Astrocyte (in vitro differentiated cells and primary cell): ENCODE data around the gene CTNNA2. TPM values are rescaled to one million over a fixed set of nuclear protein-coding genes. Genes with fewer than 3 reads are reported as not detected.

Source experiments
- DNase-seq: peaks from one replicate; pipeline ENCODE4 v3.0.0-alpha.2; 2010; ENCODE audit warnings: low read depth
- FAIRE-seq: peaks from 2 replicates; lab custom pipeline; 2011; peaks lifted over from hg19 to GRCh38; lab: Jason Lieb, UNC
- H2AFZ ChIP-seq: 2 replicates; pipeline ENCODE4 v1.6.0; 2012; ENCODE audit warnings: low read depth, low read length, inconsistent platforms
- H3K27ac ChIP-seq: 2 replicates; pipeline ENCODE4 v1.5.1; 2011; ENCODE audit warnings: low read depth, low read length, inconsistent platforms
- H3K27me3 ChIP-seq: 2 replicates; pipeline ENCODE4 v1.6.0; 2011; ENCODE audit warnings: low read length, inconsistent platforms; ENCODE audit not compliant: insufficient read depth
- H3K36me3 ChIP-seq: 2 replicates; pipeline ENCODE4 v1.5.1; 2011; ENCODE audit warnings: low read length, inconsistent platforms; ENCODE audit not compliant: insufficient read depth
- H3K4me1 ChIP-seq: 2 replicates; pipeline ENCODE4 v1.5.1; 2011; ENCODE audit warnings: low read length, inconsistent platforms; ENCODE audit not compliant: insufficient read depth
- H3K4me2 ChIP-seq: 2 replicates; pipeline ENCODE4 v1.6.0; 2012; ENCODE audit warnings: low read length, inconsistent platforms
- H3K4me3 ChIP-seq: 2 replicates; pipeline ENCODE4 v1.5.1; 2011; ENCODE audit warnings: low read depth, mild to moderate bottlenecking, low read length, inconsistent platforms; ENCODE audit not compliant: insufficient read depth
- H3K79me2 ChIP-seq: 2 replicates; pipeline ENCODE4 v1.6.0; 2012; ENCODE audit warnings: mild to moderate bottlenecking, low read length, inconsistent platforms; ENCODE audit not compliant: insufficient read depth
- H3K9ac ChIP-seq: 2 replicates; pipeline ENCODE4 v1.6.0; 2012; ENCODE audit warnings: mild to moderate bottlenecking, low read length, inconsistent platforms
- H3K9me3 ChIP-seq: 2 replicates; pipeline ENCODE4 v1.5.1; 2012; ENCODE audit warnings: low read depth, mild to moderate bottlenecking, low read length, inconsistent platforms; ENCODE audit not compliant: insufficient read depth
- H4K20me1 ChIP-seq: 2 replicates; pipeline ENCODE4 v1.6.0; 2012; ENCODE audit warnings: low read length, inconsistent platforms; ENCODE audit not compliant: insufficient read depth
- H3K27ac Mint-ChIP-seq: one replicate; pipeline ENCODE4 v1.8.0; 2021; ENCODE audit warnings: mild to moderate bottlenecking, mixed read lengths; ENCODE audit not compliant: unreplicated experiment
- H3K27me3 Mint-ChIP-seq: one replicate; pipeline ENCODE4 v1.8.0; 2021; ENCODE audit warnings: low read depth, mixed read lengths; ENCODE audit not compliant: unreplicated experiment
- H3K36me3 Mint-ChIP-seq: one replicate; pipeline ENCODE4 v1.8.0; 2021; ENCODE audit warnings: low read depth, mixed read lengths; ENCODE audit not compliant: unreplicated experiment
- H3K4me1 Mint-ChIP-seq: one replicate; pipeline ENCODE4 v1.8.0; 2021; ENCODE audit warnings: low read depth, mixed read lengths; ENCODE audit not compliant: unreplicated experiment
- H3K4me3 Mint-ChIP-seq: one replicate; pipeline ENCODE4 v1.8.0; 2021; ENCODE audit warnings: mild to moderate bottlenecking, moderate library complexity, mixed read lengths; ENCODE audit not compliant: unreplicated experiment
- H3K9me3 Mint-ChIP-seq: one replicate; pipeline ENCODE4 v1.8.0; 2021; ENCODE audit warnings: mild to moderate bottlenecking, mixed read lengths; ENCODE audit not compliant: unreplicated experiment
- CTCF ChIP-seq: IDR thresholded peaks from 2 replicates; pipeline ENCODE4 v1.5.1; 2011; ENCODE audit warnings: low read depth, mild to moderate bottlenecking, inconsistent platforms, low read length, moderate library complexity; ENCODE audit not compliant: insufficient read depth
- EZH2 ChIP-seq: IDR thresholded peaks from 2 replicates; pipeline ENCODE4 v1.6.1; 2012; ENCODE audit warnings: mild to moderate bottlenecking, low read length, inconsistent platforms; ENCODE audit not compliant: insufficient read depth
- total RNA-seq: library from RNA; stranded (reverse); gene quantifications from 2 replicates; pipeline ENCODE4 v1.2.1, GENCODE V29; 2021

The CTNNA2 gene
- total RNA-seq, 1 donor from 2014 or later, result 3.9 TPM

- no peak overlapping the region for H3K4me3 ChIP-seq
- FAIRE-seq (no peak), DNase-seq (no peak)
- Mint-ChIP-seq H3K4me3 (no peak overlapping the region), H3K27ac (no peak overlapping the region), H3K27me3 (peaks cover 5% of the 10 kb centered on the region), H3K36me3 (no peaks in the 10 kb centered on the region), H3K4me1 (peaks cover 11% of the 10 kb centered on the region), H3K9me3 (no peaks in the 10 kb centered on the region)
- H3K79me2 ChIP-seq, result no peaks in the 10 kb centered on the region
- no peak overlapping the region for H3K27ac ChIP-seq
- H3K4me1 ChIP-seq, result no peaks in the 10 kb centered on the region
- no peak for TF ChIP-seq CTCF
- no peak for TF ChIP-seq EZH2
- H4K20me1 ChIP-seq, result no peaks in the 10 kb centered on the region
- H3K36me3 ChIP-seq, result no peaks in the 10 kb centered on the region
- no peak overlapping the region for H3K9ac ChIP-seq
- peak overlapping the region; percentile 34 for H3K4me2 ChIP-seq
- H2AFZ ChIP-seq, result no peak overlapping the region
- H3K9me3 ChIP-seq, result no peaks in the 10 kb centered on the region
- H3K27me3 ChIP-seq, result no peaks in the 10 kb centered on the region
Measured at GRCh38 chr2:80002112-80002511, 489.3 kb downstream of the CTNNA2 start.

GRCh38 chr2:80002568-80003157, 489.8 kb downstream of the CTNNA2 start:
- FAIRE-seq, result no peak
- H3K4me3 Mint-ChIP-seq, result no peak overlapping the region
- Histone ChIP-seq H3K79me2 (no peaks in the 10 kb centered on the region), H2AFZ (no peak overlapping the region), H3K4me3 (no peak overlapping the region), H4K20me1 (no peaks in the 10 kb centered on the region), H3K4me2 (no peak overlapping the region), H3K27me3 (no peaks in the 10 kb centered on the region), H3K36me3 (no peaks in the 10 kb centered on the region), H3K4me1 (no peaks in the 10 kb centered on the region), H3K9me3 (no peaks in the 10 kb centered on the region), H3K27ac (no peak overlapping the region), H3K9ac (no peak overlapping the region)
- H3K4me1 Mint-ChIP-seq, result peaks cover 11% of the 10 kb centered on the region
- TF ChIP-seq CTCF (no peak), EZH2 (no peak)
- no peak for DNase-seq
- peaks cover 7% of the 10 kb centered on the region for H3K27me3 Mint-ChIP-seq
- no peak overlapping the region for H3K27ac Mint-ChIP-seq
- no peaks in the 10 kb centered on the region for H3K9me3 Mint-ChIP-seq
- H3K36me3 Mint-ChIP-seq, result no peaks in the 10 kb centered on the region

- FAIRE-seq (no peak), DNase-seq (no peak)
- no peaks in the 10 kb centered on the region for H3K4me1 Mint-ChIP-seq
- Histone ChIP-seq H3K27ac (no peak overlapping the region), H4K20me1 (no peaks in the 10 kb centered on the region), H3K4me1 (no peaks in the 10 kb centered on the region), H3K4me2 (no peak overlapping the region), H3K9me3 (peaks cover 3% of the 10 kb centered on the region), H3K79me2 (no peaks in the 10 kb centered on the region), H2AFZ (no peak overlapping the region), H3K27me3 (no peaks in the 10 kb centered on the region), H3K9ac (no peak overlapping the region), H3K4me3 (no peak overlapping the region), H3K36me3 (no peaks in the 10 kb centered on the region)
- no peak overlapping the region for H3K4me3 Mint-ChIP-seq
- no peaks in the 10 kb centered on the region for H3K9me3 Mint-ChIP-seq
- no peak overlapping the region for H3K27ac Mint-ChIP-seq
- H3K36me3 Mint-ChIP-seq, result no peaks in the 10 kb centered on the region
- H3K27me3 Mint-ChIP-seq, result peaks cover 20% of the 10 kb centered on the region
- TF ChIP-seq EZH2 (no peak), CTCF (no peak)
Measured at GRCh38 chr2:80007777-80008503, 495.1 kb downstream of the CTNNA2 start.
